Measurements from ENCODE around the gene SCN4B.

DNA sequence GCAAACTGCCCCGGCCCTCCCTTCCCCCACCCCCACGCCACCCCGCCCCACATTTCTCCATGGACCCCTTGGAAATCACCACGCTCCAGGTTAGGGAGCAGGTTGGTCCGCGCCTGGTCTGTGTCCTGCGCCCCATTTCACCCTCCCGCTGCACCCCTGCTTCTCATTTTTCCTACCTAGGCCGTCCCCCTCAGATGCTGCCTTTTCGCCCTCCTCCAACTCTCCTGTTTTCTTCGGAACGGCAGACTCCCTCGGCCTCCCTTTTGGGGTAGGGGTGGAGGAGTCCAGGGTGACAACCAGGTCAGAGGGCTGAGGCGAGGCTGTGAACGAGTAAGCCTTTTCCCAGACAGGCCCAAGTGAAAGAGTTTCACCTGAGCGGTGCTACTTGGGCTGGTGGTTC is 893 bp upstream of the SCN4B start:
- TF ChIP-seq, protein P1, sequence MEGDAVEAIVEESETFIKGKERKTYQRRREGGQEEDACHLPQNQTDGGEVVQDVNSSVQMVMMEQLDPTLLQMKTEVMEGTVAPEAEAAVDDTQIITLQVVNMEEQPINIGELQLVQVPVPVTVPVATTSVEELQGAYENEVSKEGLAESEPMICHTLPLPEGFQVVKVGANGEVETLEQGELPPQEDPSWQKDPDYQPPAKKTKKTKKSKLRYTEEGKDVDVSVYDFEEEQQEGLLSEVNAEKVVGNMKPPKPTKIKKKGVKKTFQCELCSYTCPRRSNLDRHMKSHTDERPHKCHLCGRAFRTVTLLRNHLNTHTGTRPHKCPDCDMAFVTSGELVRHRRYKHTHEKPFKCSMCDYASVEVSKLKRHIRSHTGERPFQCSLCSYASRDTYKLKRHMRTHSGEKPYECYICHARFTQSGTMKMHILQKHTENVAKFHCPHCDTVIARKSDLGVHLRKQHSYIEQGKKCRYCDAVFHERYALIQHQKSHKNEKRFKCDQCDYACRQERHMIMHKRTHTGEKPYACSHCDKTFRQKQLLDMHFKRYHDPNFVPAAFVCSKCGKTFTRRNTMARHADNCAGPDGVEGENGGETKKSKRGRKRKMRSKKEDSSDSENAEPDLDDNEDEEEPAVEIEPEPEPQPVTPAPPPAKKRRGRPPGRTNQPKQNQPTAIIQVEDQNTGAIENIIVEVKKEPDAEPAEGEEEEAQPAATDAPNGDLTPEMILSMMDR (IDR thresholded peaks at IDR 0.05): no peak
- TF ChIP-seq POLR2A (IDR thresholded peaks at IDR 0.05): no peak
- TF ChIP-seq POLR2AphosphoS5 (IDR thresholded peaks at IDR 0.05): no peak
